GM23338 (cell line): ENCODE data around the gene S100PBP. TPM values are rescaled to one million over a fixed set of nuclear protein-coding genes. Genes with fewer than 3 reads are reported as not detected.

Experiments
- ATAC-seq: fragments of 200-7000 bp; cut with Tn5 transposase; 3 replicates; pipeline ENCODE4 v1.9.1; 2020
- DNase-seq: peaks from one replicate; pipeline ENCODE4 v3.0.0-alpha.2; 2015; ENCODE audit warnings: low spot score
- H2AFZ ChIP-seq: fragments of 200-600 bp; sonication (generic); 2 replicates; pipeline ENCODE4 v1.8.0; 2016; ENCODE audit warnings: antibody characterized with exemption, mild to moderate bottlenecking, moderate library complexity
- H3F3A ChIP-seq: fragments of 200-600 bp; sonication (generic); replicated peaks from 2 replicates; pipeline ENCODE4 v1.8.0; 2017; ENCODE audit warnings: antibody characterized with exemption, mixed run types, low read depth
- H3K27ac ChIP-seq: fragments of 200-600 bp; sonication (generic); 2 replicates; pipeline ENCODE4 v1.6.1; 2016; ENCODE audit warnings: low read depth
- H3K27me3 ChIP-seq: fragments of 200-600 bp; sonication (generic); 2 replicates; pipeline ENCODE4 v1.8.0; 2016; ENCODE audit warnings: mild to moderate bottlenecking, mixed run types, moderate library complexity; ENCODE audit not compliant: insufficient read depth
- H3K36me3 ChIP-seq: fragments of 200-600 bp; sonication (generic); 2 replicates; pipeline ENCODE4 v1.8.0; 2016; ENCODE audit warnings: mild to moderate bottlenecking; ENCODE audit not compliant: insufficient read depth
- H3K4me1 ChIP-seq: fragments of 200-600 bp; sonication (generic); 2 replicates; pipeline ENCODE4 v1.8.0; 2016; ENCODE audit warnings: mild to moderate bottlenecking, moderate library complexity; ENCODE audit not compliant: insufficient read depth
- H3K4me2 ChIP-seq: fragments of 200-600 bp; sonication (generic); 2 replicates; pipeline ENCODE4 v1.7.1; 2017; ENCODE audit warnings: mixed run types
- H3K4me3 ChIP-seq: fragments of 200-600 bp; sonication (generic); 2 replicates; pipeline ENCODE4 v1.6.1; 2016; ENCODE audit warnings: mixed run types
- H3K79me2 ChIP-seq: fragments of 200-600 bp; sonication (generic); replicated peaks from 2 replicates; pipeline ENCODE4 v1.8.0; 2017; ENCODE audit warnings: mild to moderate bottlenecking; ENCODE audit not compliant: insufficient read depth
- H3K9me2 ChIP-seq: fragments of 200-600 bp; sonication (generic); 2 replicates; pipeline ENCODE4 v1.8.0; 2017; ENCODE audit not compliant: insufficient read depth
- H4K20me1 ChIP-seq: fragments of 200-600 bp; sonication (generic); replicated peaks from 2 replicates; pipeline ENCODE4 v1.8.0; 2017; ENCODE audit warnings: mild to moderate bottlenecking; ENCODE audit not compliant: insufficient read depth
- H3K27ac Mint-ChIP-seq: 2 replicates; pipeline ENCODE4 v1.8.0; 2020; ENCODE audit warnings: inconsistent platforms, mild to moderate bottlenecking, moderate library complexity, mixed read lengths
- H3K27me3 Mint-ChIP-seq: 3 replicates; pipeline ENCODE4 v1.8.0; 2022; ENCODE audit warnings: low read depth, mild to moderate bottlenecking, moderate library complexity, mixed read lengths, inconsistent platforms; ENCODE audit not compliant: insufficient read depth, poor library complexity
- H3K36me3 Mint-ChIP-seq: 3 replicates; pipeline ENCODE4 v1.8.0; 2021; ENCODE audit warnings: low read depth, mild to moderate bottlenecking, inconsistent platforms, moderate library complexity, mixed read lengths
- H3K4me1 Mint-ChIP-seq: 3 replicates; pipeline ENCODE4 v1.8.0; 2020; ENCODE audit warnings: mild to moderate bottlenecking, inconsistent platforms, mixed read lengths
- H3K4me3 Mint-ChIP-seq: 3 replicates; pipeline ENCODE4 v1.8.0; 2021; ENCODE audit warnings: moderate library complexity, mild to moderate bottlenecking, inconsistent platforms, mixed read lengths
- H3K9me3 Mint-ChIP-seq: 3 replicates; pipeline ENCODE4 v1.8.0; 2020; ENCODE audit warnings: moderate library complexity, mild to moderate bottlenecking, inconsistent platforms, mixed read lengths
- CREB1 ChIP-seq: fragments of 250-450 bp; sonication (Bioruptor Pico); IDR thresholded peaks from 2 replicates; pipeline ENCODE4 v1.5.0; 2020; ENCODE audit warnings: low read depth, mild to moderate bottlenecking, moderate library complexity
- JUNB ChIP-seq: IDR thresholded peaks from one replicate; pipeline ENCODE4 v1.6.1; 2016; ENCODE audit warnings: antibody characterized with exemption; ENCODE audit not compliant: unreplicated experiment
- POLR2AphosphoS5 ChIP-seq: IDR thresholded peaks from 2 replicates; pipeline ENCODE4 v1.6.1; 2016; ENCODE audit warnings: antibody characterized with exemption, low read depth
- ZNF114 ChIP-seq: fragments of 250-450 bp; sonication (Bioruptor Pico); IDR thresholded peaks from 2 replicates; pipeline ENCODE4 v1.5.0; 2020; ENCODE audit warnings: mild to moderate bottlenecking, moderate library complexity
- polyA plus RNA-seq: library from polyadenylated mRNA; unstranded; fragments of >200 nt; fragmentation: Nextera tagmentation; extraction: Ambion mirVana; gene quantifications from 2 replicates; pipeline ENCODE4 v1.2.1, GENCODE V29; 2016
- total RNA-seq: library from RNA; depleted of rRNA; stranded (reverse); fragments of >200 nt; shearing (Covaris generic); gene quantifications from 2 replicates; pipeline ENCODE4 v1.2.3, GENCODE V29; 2014
- TF ChIP-seq, protein P1 (sequence below): IDR thresholded peaks from 2 replicates; pipeline ENCODE4 v1.6.1; 2016; ENCODE audit warnings: antibody characterized with exemption
- TF ChIP-seq, protein P2 (sequence below): IDR thresholded peaks from one replicate; pipeline ENCODE4 v1.6.1; 2018; ENCODE audit warnings: antibody characterized with exemption; ENCODE audit not compliant: unreplicated experiment
- TF ChIP-seq, protein P3 (sequence below), 2 experiments: fragments of 200-600 bp in 1 of 2; sonication (generic) in 1 of 2; conservative IDR thresholded peaks; 2 replicates each; pipeline versions ENCODE4 v1.5.1 to v1.6.1; 2016 to 2017; ENCODE audit warnings: antibody characterized with exemption in 2 of 2, low read depth in 2 of 2, mild to moderate bottlenecking in 2 of 2, moderate library complexity in 1 of 2
- TF ChIP-seq, protein P4 (sequence below): fragments of 250-450 bp; sonication (Bioruptor Pico); IDR thresholded peaks from 2 replicates; pipeline ENCODE4 v1.5.0; 2020; ENCODE audit warnings: mild to moderate bottlenecking, moderate library complexity

The S100PBP gene
- total and polyA plus RNA-seq, 2 experiments from 2014 or later = 30.6 to 65.2 TPM

DNA sequence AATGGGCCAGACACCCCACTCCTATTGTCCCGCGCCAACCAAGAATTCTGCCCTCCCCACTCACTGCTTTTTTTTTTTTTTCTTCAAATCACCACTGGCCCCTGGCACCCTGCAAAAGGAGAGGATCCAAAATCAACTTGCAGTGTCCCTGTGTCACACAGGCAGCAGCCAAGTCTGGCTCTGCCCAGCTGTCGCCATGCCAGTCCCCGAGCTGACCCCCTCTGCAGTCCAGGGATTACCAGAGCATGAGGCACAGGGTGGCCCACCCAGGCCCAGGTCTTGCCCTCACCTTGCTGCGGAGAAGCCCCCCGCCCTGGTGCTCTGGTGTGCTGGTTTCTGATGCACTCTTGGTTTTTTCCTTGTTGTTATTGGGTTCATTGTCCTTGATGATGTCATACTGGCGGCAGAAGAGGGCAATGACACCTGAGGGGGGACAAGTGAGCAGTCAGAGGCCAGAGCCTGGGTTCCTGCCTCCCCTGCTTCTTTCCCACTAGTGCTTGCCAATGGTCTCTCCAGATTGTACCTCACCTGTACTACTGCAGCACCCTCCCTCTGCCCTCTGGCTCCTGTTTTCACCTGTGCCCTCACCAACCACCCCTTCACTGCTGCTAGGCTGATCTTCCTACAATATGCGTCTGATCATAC lies 47.0 kb downstream of the S100PBP start (continued):
- TF ChIP-seq, protein P1, sequence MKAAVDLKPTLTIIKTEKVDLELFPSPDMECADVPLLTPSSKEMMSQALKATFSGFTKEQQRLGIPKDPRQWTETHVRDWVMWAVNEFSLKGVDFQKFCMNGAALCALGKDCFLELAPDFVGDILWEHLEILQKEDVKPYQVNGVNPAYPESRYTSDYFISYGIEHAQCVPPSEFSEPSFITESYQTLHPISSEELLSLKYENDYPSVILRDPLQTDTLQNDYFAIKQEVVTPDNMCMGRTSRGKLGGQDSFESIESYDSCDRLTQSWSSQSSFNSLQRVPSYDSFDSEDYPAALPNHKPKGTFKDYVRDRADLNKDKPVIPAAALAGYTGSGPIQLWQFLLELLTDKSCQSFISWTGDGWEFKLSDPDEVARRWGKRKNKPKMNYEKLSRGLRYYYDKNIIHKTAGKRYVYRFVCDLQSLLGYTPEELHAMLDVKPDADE = no peak

DNA sequence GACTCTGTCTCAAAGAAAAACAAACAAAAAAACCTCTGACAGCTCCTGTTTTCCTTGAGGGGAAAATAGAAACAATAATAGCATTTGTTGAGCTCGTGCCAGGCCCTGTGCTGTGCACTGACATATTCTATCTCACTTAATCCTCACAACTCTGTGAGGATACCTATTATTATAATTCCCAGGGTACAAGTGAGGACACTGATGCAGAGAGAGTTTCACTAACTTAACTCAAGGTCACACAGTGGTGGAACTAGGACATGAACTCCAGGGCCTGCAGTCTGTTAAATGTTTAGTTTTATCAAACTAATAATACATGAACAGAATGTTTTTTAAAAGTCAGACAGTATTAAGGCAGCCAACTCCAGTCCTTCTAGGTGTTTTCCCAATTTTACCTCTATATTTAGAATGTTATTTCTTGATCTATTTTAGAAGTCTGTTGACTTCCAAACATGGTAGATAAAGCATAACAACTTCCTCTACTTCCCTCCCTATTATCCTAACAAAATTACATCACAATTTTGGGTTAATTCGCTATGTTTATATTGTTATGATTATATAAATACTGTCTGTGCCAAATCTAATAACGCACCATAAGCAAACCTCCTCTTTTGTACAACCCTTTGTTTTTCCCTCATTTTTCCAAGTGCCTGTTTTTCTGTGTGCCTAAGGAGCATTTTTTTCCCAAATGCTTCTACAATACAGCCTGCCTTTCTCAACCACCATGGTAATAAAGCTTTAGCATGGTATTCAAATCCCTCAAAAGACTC lies 48.4 kb downstream of the S100PBP start:
- ATAC-seq (no peak), DNase-seq (no peak)
- TF ChIP-seq POLR2AphosphoS5 = no peak
- no peak for TF ChIP-seq JUNB
- TF ChIP-seq, protein P2, sequence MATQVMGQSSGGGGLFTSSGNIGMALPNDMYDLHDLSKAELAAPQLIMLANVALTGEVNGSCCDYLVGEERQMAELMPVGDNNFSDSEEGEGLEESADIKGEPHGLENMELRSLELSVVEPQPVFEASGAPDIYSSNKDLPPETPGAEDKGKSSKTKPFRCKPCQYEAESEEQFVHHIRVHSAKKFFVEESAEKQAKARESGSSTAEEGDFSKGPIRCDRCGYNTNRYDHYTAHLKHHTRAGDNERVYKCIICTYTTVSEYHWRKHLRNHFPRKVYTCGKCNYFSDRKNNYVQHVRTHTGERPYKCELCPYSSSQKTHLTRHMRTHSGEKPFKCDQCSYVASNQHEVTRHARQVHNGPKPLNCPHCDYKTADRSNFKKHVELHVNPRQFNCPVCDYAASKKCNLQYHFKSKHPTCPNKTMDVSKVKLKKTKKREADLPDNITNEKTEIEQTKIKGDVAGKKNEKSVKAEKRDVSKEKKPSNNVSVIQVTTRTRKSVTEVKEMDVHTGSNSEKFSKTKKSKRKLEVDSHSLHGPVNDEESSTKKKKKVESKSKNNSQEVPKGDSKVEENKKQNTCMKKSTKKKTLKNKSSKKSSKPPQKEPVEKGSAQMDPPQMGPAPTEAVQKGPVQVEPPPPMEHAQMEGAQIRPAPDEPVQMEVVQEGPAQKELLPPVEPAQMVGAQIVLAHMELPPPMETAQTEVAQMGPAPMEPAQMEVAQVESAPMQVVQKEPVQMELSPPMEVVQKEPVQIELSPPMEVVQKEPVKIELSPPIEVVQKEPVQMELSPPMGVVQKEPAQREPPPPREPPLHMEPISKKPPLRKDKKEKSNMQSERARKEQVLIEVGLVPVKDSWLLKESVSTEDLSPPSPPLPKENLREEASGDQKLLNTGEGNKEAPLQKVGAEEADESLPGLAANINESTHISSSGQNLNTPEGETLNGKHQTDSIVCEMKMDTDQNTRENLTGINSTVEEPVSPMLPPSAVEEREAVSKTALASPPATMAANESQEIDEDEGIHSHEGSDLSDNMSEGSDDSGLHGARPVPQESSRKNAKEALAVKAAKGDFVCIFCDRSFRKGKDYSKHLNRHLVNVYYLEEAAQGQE = no peak
- no peak for TF ChIP-seq CREB1
- TF ChIP-seq, protein P3, sequence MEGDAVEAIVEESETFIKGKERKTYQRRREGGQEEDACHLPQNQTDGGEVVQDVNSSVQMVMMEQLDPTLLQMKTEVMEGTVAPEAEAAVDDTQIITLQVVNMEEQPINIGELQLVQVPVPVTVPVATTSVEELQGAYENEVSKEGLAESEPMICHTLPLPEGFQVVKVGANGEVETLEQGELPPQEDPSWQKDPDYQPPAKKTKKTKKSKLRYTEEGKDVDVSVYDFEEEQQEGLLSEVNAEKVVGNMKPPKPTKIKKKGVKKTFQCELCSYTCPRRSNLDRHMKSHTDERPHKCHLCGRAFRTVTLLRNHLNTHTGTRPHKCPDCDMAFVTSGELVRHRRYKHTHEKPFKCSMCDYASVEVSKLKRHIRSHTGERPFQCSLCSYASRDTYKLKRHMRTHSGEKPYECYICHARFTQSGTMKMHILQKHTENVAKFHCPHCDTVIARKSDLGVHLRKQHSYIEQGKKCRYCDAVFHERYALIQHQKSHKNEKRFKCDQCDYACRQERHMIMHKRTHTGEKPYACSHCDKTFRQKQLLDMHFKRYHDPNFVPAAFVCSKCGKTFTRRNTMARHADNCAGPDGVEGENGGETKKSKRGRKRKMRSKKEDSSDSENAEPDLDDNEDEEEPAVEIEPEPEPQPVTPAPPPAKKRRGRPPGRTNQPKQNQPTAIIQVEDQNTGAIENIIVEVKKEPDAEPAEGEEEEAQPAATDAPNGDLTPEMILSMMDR (conservative IDR thresholded peaks at IDR 0.05; ENCODE audit: low read depth in 2 of 2) = no peak
- TF ChIP-seq ZNF114 (CRISPR knock-in tag) = no peak
- TF ChIP-seq, protein P4, sequence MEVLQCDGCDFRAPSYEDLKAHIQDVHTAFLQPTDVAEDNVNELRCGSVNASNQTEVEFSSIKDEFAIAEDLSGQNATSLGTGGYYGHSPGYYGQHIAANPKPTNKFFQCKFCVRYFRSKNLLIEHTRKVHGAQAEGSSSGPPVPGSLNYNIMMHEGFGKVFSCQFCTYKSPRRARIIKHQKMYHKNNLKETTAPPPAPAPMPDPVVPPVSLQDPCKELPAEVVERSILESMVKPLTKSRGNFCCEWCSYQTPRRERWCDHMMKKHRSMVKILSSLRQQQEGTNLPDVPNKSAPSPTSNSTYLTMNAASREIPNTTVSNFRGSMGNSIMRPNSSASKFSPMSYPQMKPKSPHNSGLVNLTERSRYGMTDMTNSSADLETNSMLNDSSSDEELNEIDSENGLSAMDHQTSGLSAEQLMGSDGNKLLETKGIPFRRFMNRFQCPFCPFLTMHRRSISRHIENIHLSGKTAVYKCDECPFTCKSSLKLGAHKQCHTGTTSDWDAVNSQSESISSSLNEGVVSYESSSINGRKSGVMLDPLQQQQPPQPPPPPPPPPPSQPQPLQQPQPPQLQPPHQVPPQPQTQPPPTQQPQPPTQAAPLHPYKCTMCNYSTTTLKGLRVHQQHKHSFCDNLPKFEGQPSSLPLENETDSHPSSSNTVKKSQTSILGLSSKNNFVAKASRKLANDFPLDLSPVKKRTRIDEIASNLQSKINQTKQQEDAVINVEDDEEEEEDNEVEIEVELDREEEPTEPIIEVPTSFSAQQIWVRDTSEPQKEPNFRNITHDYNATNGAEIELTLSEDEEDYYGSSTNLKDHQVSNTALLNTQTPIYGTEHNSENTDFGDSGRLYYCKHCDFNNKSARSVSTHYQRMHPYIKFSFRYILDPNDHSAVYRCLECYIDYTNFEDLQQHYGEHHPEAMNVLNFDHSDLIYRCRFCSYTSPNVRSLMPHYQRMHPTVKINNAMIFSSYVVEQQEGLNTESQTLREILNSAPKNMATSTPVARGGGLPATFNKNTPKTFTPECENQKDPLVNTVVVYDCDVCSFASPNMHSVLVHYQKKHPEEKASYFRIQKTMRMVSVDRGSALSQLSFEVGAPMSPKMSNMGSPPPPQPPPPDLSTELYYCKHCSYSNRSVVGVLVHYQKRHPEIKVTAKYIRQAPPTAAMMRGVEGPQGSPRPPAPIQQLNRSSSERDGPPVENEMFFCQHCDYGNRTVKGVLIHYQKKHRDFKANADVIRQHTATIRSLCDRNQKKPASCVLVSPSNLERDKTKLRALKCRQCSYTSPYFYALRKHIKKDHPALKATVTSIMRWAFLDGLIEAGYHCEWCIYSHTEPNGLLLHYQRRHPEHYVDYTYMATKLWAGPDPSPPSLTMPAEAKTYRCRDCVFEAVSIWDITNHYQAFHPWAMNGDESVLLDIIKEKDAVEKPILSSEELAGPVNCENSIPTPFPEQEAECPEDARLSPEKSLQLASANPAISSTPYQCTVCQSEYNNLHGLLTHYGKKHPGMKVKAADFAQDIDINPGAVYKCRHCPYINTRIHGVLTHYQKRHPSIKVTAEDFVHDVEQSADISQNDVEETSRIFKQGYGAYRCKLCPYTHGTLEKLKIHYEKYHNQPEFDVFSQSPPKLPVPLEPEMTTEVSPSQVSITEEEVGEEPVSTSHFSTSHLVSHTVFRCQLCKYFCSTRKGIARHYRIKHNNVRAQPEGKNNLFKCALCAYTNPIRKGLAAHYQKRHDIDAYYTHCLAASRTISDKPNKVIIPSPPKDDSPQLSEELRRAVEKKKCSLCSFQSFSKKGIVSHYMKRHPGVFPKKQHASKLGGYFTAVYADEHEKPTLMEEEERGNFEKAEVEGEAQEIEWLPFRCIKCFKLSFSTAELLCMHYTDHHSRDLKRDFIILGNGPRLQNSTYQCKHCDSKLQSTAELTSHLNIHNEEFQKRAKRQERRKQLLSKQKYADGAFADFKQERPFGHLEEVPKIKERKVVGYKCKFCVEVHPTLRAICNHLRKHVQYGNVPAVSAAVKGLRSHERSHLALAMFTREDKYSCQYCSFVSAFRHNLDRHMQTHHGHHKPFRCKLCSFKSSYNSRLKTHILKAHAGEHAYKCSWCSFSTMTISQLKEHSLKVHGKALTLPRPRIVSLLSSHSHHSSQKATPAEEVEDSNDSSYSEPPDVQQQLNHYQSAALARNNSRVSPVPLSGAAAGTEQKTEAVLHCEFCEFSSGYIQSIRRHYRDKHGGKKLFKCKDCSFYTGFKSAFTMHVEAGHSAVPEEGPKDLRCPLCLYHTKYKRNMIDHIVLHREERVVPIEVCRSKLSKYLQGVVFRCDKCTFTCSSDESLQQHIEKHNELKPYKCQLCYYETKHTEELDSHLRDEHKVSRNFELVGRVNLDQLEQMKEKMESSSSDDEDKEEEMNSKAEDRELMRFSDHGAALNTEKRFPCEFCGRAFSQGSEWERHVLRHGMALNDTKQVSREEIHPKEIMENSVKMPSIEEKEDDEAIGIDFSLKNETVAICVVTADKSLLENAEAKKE (CRISPR knock-in tag) = no peak
- no peaks in the 10 kb centered on the region for H3F3A ChIP-seq
- H3K4me1 Mint-ChIP-seq = peaks cover 9% of the 10 kb centered on the region
- H3K36me3 Mint-ChIP-seq = peaks cover 5% of the 10 kb centered on the region; the same call in 2 of the 3 replicates
- no peaks in the 10 kb centered on the region; the same call in 2 of the 3 replicates for H3K9me3 Mint-ChIP-seq
- H3K27ac Mint-ChIP-seq = no peak overlapping the region
- H3K9me2 ChIP-seq = no peaks in the 10 kb centered on the region
- H3K27me3 ChIP-seq = peaks cover 24% of the 10 kb centered on the region
- no peaks in the 10 kb centered on the region for H3K36me3 ChIP-seq
- H3K4me2 ChIP-seq = no peak overlapping the region
- H3K27me3 Mint-ChIP-seq = peaks cover 15% of the 10 kb centered on the region
- no peaks in the 10 kb centered on the region for H4K20me1 ChIP-seq
- no peak overlapping the region for H3K4me3 Mint-ChIP-seq
- H2AFZ ChIP-seq = no peak overlapping the region
- H3K4me3 ChIP-seq = no peak overlapping the region
- no peak overlapping the region for H3K27ac ChIP-seq
- peaks cover 7% of the 10 kb centered on the region; the same call in 1 of the 2 replicates for H3K4me1 ChIP-seq
- H3K79me2 ChIP-seq = no peaks in the 10 kb centered on the region
